Pons (tissue), 1 donor: ENCODE measurements around the gene SPX.

ENCODE experiments used
- DNase-seq: peaks from one replicate; pipeline ENCODE4 v3.0.0-alpha.2; 2016; ENCODE audit warnings: low spot score

Gene SPX

GRCh38 chr12:21538061-21538653, 12.1 kb downstream of the SPX start:
- no peak for DNase-seq

GRCh38 chr12:21539797-21540196, 13.7 kb downstream of the SPX start:
- no peak for DNase-seq

- DNase-seq = no peak
These were observed 15.7 kb downstream of the SPX start for GRCh38 chr12:21541773-21542172.

- DNase-seq = no peak
These were observed 16.3 kb downstream of the SPX start for GRCh38 chr12:21542403-21542802.

- DNase-seq = no peak
These were observed 17.1 kb downstream of the SPX start for GRCh38 chr12:21543151-21543550.

- DNase-seq = no peak
These were observed 19.5 kb downstream of the SPX start for GRCh38 chr12:21545557-21545956.

- no peak for DNase-seq
These were observed 20.6 kb downstream of the SPX start for GRCh38 chr12:21546716-21547115.

GRCh38 chr12:21547437-21547836, 21.3 kb downstream of the SPX start:
- no peak for DNase-seq

GRCh38 chr12:21551841-21552465, 25.9 kb downstream of the SPX start:
- peak; percentile 44 for DNase-seq

- no peak for DNase-seq
These were observed 26.7 kb downstream of the SPX start for GRCh38 chr12:21552635-21553328.

GRCh38 chr12:21553329-21553675, 27.2 kb downstream of the SPX start:
- DNase-seq = no peak

GRCh38 chr12:21558100-21558679, 32.1 kb downstream of the SPX start:
- no peak for DNase-seq

GRCh38 chr12:21559855-21560569, 33.9 kb downstream of the SPX start:
- no peak for DNase-seq

- DNase-seq = no peak
These were observed 35.1 kb downstream of the SPX start for GRCh38 chr12:21561158-21561557.

GRCh38 chr12:21562859-21563258, 36.8 kb downstream of the SPX start:
- DNase-seq = no peak

- no peak for DNase-seq
These were observed 40.3 kb downstream of the SPX start for GRCh38 chr12:21566223-21566906.

- no peak for DNase-seq
These were observed 40.9 kb downstream of the SPX start for GRCh38 chr12:21566907-21567394.

GRCh38 chr12:21568115-21568514, 42.0 kb downstream of the SPX start:
- no peak for DNase-seq

GRCh38 chr12:21571046-21571445, 45.0 kb downstream of the SPX start:
- no peak for DNase-seq

- DNase-seq = no peak
These were observed 47.8 kb downstream of the SPX start for GRCh38 chr12:21573733-21574358.

- no peak for DNase-seq
These were observed 50.3 kb downstream of the SPX start for GRCh38 chr12:21576431-21576830.
